8988T (cell line): Measurements from ENCODE around the gene ZNF766.
"Not testable (repeated sequence)": the region's sequence is repeated elsewhere in the genome, so short reads cannot be mapped to it uniquely, and the experiment has no call there.

ENCODE experiments used
- DNase-seq: peaks from one replicate; pipeline ENCODE4 v3.0.0; 2011

The ZNF766 gene

GRCh38 chr19:52269338-52270261 is at the start of gene ZNF766:
Gene ZNF766, plus strand, starts transcription at chr19:52269587. Its CDS starts 27 bp downstream, at chr19:52269614.
- DNase-seq, result peak; percentile 51

- no peak for DNase-seq
These were observed 49.8 kb upstream of the ZNF766 start for GRCh38 chr19:52219611-52220010.

- no peak for DNase-seq
These were observed 48.4 kb upstream of the ZNF766 start for GRCh38 chr19:52221031-52221430.

- no peak for DNase-seq
These were observed 47.5 kb upstream of the ZNF766 start for GRCh38 chr19:52221831-52222375.

GRCh38 chr19:52224211-52224610 is 45.2 kb upstream of the ZNF766 start:
- DNase-seq, result no peak

GRCh38 chr19:52226652-52227051 is 42.7 kb upstream of the ZNF766 start:
- no peak for DNase-seq

- DNase-seq, result no peak
These were observed 42.0 kb upstream of the ZNF766 start for GRCh38 chr19:52227196-52227940.

- DNase-seq, result no peak
These were observed 41.4 kb upstream of the ZNF766 start for GRCh38 chr19:52227980-52228379.

GRCh38 chr19:52229524-52229923 is 39.9 kb upstream of the ZNF766 start:
- no peak for DNase-seq

- no peak for DNase-seq
These were observed 38.7 kb upstream of the ZNF766 start for GRCh38 chr19:52230685-52231084.

GRCh38 chr19:52231154-52231910 is 38.1 kb upstream of the ZNF766 start:
- no peak for DNase-seq

GRCh38 chr19:52234406-52234805 is 35.0 kb upstream of the ZNF766 start:
- no peak for DNase-seq

GRCh38 chr19:52237197-52237596 is 32.2 kb upstream of the ZNF766 start:
- no peak for DNase-seq

GRCh38 chr19:52237771-52238400 is 31.5 kb upstream of the ZNF766 start:
- DNase-seq, result no peak

- no peak for DNase-seq
These were observed 25.4 kb upstream of the ZNF766 start for GRCh38 chr19:52244021-52244420.

GRCh38 chr19:52248241-52248640 is 21.1 kb upstream of the ZNF766 start:
- DNase-seq, result no peak

- no peak for DNase-seq
These were observed 11.0 kb upstream of the ZNF766 start for GRCh38 chr19:52258426-52258825.

- DNase-seq, result not testable (repeated sequence)
These were observed 3.8 kb upstream of the ZNF766 start for GRCh38 chr19:52265556-52265955.

- DNase-seq, result no peak
These were observed 989 bp downstream of the ZNF766 start for GRCh38 chr19:52270266-52270885.

- DNase-seq, result no peak
These were observed 3.9 kb downstream of the ZNF766 start for GRCh38 chr19:52273301-52273700.

- DNase-seq, result no peak
These were observed 4.8 kb downstream of the ZNF766 start for GRCh38 chr19:52274191-52274590.

- DNase-seq, result no peak
These were observed 6.6 kb downstream of the ZNF766 start for GRCh38 chr19:52275988-52276387.
